HG03439 (cell line): ENCODE data around the gene PHYHIPL.
"Not testable (repeated sequence)": the region's sequence is repeated elsewhere in the genome, so short reads cannot be mapped to it uniquely, and the experiment has no call there.

ENCODE experiments used
- ATAC-seq: cut with Tn5 transposase; IDR thresholded peaks from one replicate; pipeline ENCODE4 v1.9.1; 2021; ENCODE audit warnings: mild to moderate bottlenecking, moderate library complexity; ENCODE audit not compliant: unreplicated experiment

Gene PHYHIPL

GRCh38 chr10:59181668-59182067 lies 5.2 kb downstream of the PHYHIPL start:
- ATAC-seq, result peak; percentile 64

- ATAC-seq, result no peak
These were observed 13.9 kb downstream of the PHYHIPL start for GRCh38 chr10:59190332-59190731.

- no peak for ATAC-seq
These were observed 29.8 kb downstream of the PHYHIPL start for GRCh38 chr10:59206204-59206720.

- no peak for ATAC-seq
These were observed 35.9 kb downstream of the PHYHIPL start for GRCh38 chr10:59212301-59212798.

- ATAC-seq, result no peak
These were observed 37.7 kb downstream of the PHYHIPL start for GRCh38 chr10:59214160-59214559.

GRCh38 chr10:59216178-59216869 lies 39.9 kb downstream of the PHYHIPL start:
- no peak for ATAC-seq

GRCh38 chr10:59222788-59223187 lies 46.3 kb downstream of the PHYHIPL start:
- no peak for ATAC-seq

- ATAC-seq, result not testable (repeated sequence)
These were observed 47.2 kb downstream of the PHYHIPL start for GRCh38 chr10:59223597-59223996.

GRCh38 chr10:59225211-59225610 lies 48.8 kb downstream of the PHYHIPL start:
- ATAC-seq, result no peak

- no peak for ATAC-seq
These were observed 50.8 kb downstream of the PHYHIPL start for GRCh38 chr10:59227136-59227673.

- ATAC-seq, result no peak
These were observed 53.0 kb downstream of the PHYHIPL start for GRCh38 chr10:59229441-59229840.

- ATAC-seq, result no peak
These were observed 57.8 kb downstream of the PHYHIPL start for GRCh38 chr10:59234194-59234593.

- ATAC-seq, result no peak
These were observed 58.5 kb downstream of the PHYHIPL start for GRCh38 chr10:59234816-59235429.

- ATAC-seq, result no peak
These were observed 59.7 kb downstream of the PHYHIPL start for GRCh38 chr10:59236064-59236697.

- no peak for ATAC-seq
These were observed 61.3 kb downstream of the PHYHIPL start for GRCh38 chr10:59237775-59238174.

GRCh38 chr10:59239108-59239507 lies 62.7 kb downstream of the PHYHIPL start:
- not testable (repeated sequence) for ATAC-seq

GRCh38 chr10:59240582-59241183 lies 64.2 kb downstream of the PHYHIPL start:
- no peak for ATAC-seq

- ATAC-seq, result no peak
These were observed 65.6 kb downstream of the PHYHIPL start for GRCh38 chr10:59242057-59242456.

GRCh38 chr10:59242991-59243390 lies 66.5 kb downstream of the PHYHIPL start:
- ATAC-seq, result no peak

GRCh38 chr10:59243611-59244195 lies 67.3 kb downstream of the PHYHIPL start:
- ATAC-seq, result no peak

GRCh38 chr10:59244871-59245270 lies 68.4 kb downstream of the PHYHIPL start:
- no peak for ATAC-seq
